PFSK-1 (cell line): ENCODE measurements around the gene DTYMK.

Experiments used
- FOXP2 ChIP-seq: optimal IDR thresholded peaks from 2 replicates; pipeline ENCODE3; 2011; ENCODE audit warnings: borderline replicate concordance, control low read depth, inconsistent platforms; ENCODE audit not compliant: insufficient read depth; ENCODE audit errors: extremely low read length, extremely low read depth
- POLR2AphosphoS5 ChIP-seq: IDR thresholded peaks from 2 replicates; pipeline ENCODE4 v1.6.1; 2012; ENCODE audit warnings: low read depth, mild to moderate bottlenecking, control low read depth, low read length, moderate library complexity
- REST ChIP-seq, 2 experiments: IDR thresholded peaks; 2 replicates each; pipeline versions ENCODE4 v1.6.1 to v1.8.0; 2011 to 2012; ENCODE audit warnings: low read depth in 2 of 2, low read length in 2 of 2, control low read depth in 1 of 2, inconsistent platforms in 1 of 2, mild to moderate bottlenecking in 1 of 2, moderate library complexity in 1 of 2; ENCODE audit not compliant: insufficient read depth in 1 of 2
- SIN3A ChIP-seq: IDR thresholded peaks from 2 replicates; pipeline ENCODE4 v1.6.1; 2012; ENCODE audit warnings: mild to moderate bottlenecking, low read length, moderate library complexity, borderline replicate concordance; ENCODE audit not compliant: insufficient read depth
- TAF1 ChIP-seq: IDR thresholded peaks from 2 replicates; pipeline ENCODE4 v1.6.1; 2012; ENCODE audit warnings: low read length, control low read depth, borderline replicate concordance; ENCODE audit not compliant: insufficient read depth

GRCh38 chr2:241695651-241696050 is 9.0 kb upstream of the DTYMK start:
- TF ChIP-seq FOXP2 (no peak), POLR2AphosphoS5 (no peak), SIN3A (no peak), REST (IDR thresholded peaks at IDR 0.05; ENCODE audit: insufficient read depth in 1 of 2, low read depth in 2 of 2, low read length in 2 of 2) (no peak), TAF1 (no peak)
